DND-41 (cell line): ENCODE data around the gene ZBTB3.

Experiments
- EZH2 ChIP-seq: IDR thresholded peaks from 3 replicates; pipeline ENCODE4 v1.6.1; 2012; ENCODE audit warnings: borderline replicate concordance, low read depth, mild to moderate bottlenecking, moderate library complexity, low read length, inconsistent platforms; ENCODE audit not compliant: severe bottlenecking
- TF ChIP-seq, protein P1 (sequence below): IDR thresholded peaks from 2 replicates; pipeline ENCODE4 v1.5.1; 2012; ENCODE audit warnings: borderline replicate concordance, low read length, moderate library complexity, mild to moderate bottlenecking; ENCODE audit not compliant: poor library complexity, severe bottlenecking; ENCODE audit errors: extremely low read depth

GRCh38 chr11:62726156-62726914 is 27.6 kb downstream of the ZBTB3 start:
- TF ChIP-seq, protein P1, sequence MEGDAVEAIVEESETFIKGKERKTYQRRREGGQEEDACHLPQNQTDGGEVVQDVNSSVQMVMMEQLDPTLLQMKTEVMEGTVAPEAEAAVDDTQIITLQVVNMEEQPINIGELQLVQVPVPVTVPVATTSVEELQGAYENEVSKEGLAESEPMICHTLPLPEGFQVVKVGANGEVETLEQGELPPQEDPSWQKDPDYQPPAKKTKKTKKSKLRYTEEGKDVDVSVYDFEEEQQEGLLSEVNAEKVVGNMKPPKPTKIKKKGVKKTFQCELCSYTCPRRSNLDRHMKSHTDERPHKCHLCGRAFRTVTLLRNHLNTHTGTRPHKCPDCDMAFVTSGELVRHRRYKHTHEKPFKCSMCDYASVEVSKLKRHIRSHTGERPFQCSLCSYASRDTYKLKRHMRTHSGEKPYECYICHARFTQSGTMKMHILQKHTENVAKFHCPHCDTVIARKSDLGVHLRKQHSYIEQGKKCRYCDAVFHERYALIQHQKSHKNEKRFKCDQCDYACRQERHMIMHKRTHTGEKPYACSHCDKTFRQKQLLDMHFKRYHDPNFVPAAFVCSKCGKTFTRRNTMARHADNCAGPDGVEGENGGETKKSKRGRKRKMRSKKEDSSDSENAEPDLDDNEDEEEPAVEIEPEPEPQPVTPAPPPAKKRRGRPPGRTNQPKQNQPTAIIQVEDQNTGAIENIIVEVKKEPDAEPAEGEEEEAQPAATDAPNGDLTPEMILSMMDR: no peak
- no peak for TF ChIP-seq EZH2
